OCI-LY7 (cell line): ENCODE data around the gene LIN7A. TPM values are rescaled to one million over a fixed set of nuclear protein-coding genes. Genes with fewer than 3 reads are reported as not detected.

Source experiments
- BruUV-seq: library from RNA; stranded (reverse); fragments of 400-500 nt; replicated peaks from 2 replicates; lab custom pipeline; 2021; lab: Mats Ljungman, UMichigan
- CTCF ChIA-PET: fragments of 300-600 bp; sonication (Branson Sonifier 250); formaldehyde crosslinking; loops from one replicate; lab custom pipeline; 2022; ENCODE audit warnings: antibody characterized with exemption; ENCODE audit not compliant: unreplicated experiment; lab: Charles Lee
- POLR2A ChIA-PET: fragments of 300-600 bp; sonication (Branson Sonifier 250); formaldehyde crosslinking; loops from one replicate; lab custom pipeline; 2022; ENCODE audit warnings: antibody characterized with exemption; lab: Charles Lee
- DNase-seq: peaks from one replicate; pipeline ENCODE4 v3.0.0-alpha.2; 2015; ENCODE audit warnings: low spot score
- H2AFZ ChIP-seq: fragments of 200-600 bp; sonication (generic), shearing (Covaris generic); 2 replicates; pipeline ENCODE4 v1.6.1; 2014; ENCODE audit warnings: mild to moderate bottlenecking, antibody characterized with exemption, low read length, moderate library complexity
- H3K27ac ChIP-seq: fragments of 200-600 bp; sonication (generic); 2 replicates; pipeline ENCODE4 v1.5.1; 2014; ENCODE audit warnings: mixed run types, low read depth, mild to moderate bottlenecking, moderate library complexity, low read length, inconsistent platforms; ENCODE audit not compliant: poor library complexity, severe bottlenecking
- H3K36me3 ChIP-seq: fragments of 200-600 bp; sonication (generic); 2 replicates; pipeline ENCODE4 v1.6.1; 2014; ENCODE audit warnings: mild to moderate bottlenecking, antibody characterized with exemption, low read length, moderate library complexity, mixed read lengths; ENCODE audit not compliant: insufficient read depth
- H3K4me1 ChIP-seq: fragments of 200-600 bp; sonication (generic); 2 replicates; pipeline ENCODE4 v1.5.1; 2014; ENCODE audit warnings: mild to moderate bottlenecking, low read length; ENCODE audit not compliant: insufficient read depth, poor library complexity, severe bottlenecking
- H3K4me2 ChIP-seq: fragments of 200-600 bp; sonication (generic); 2 replicates; pipeline ENCODE4 v1.6.1; 2014; ENCODE audit warnings: mild to moderate bottlenecking, low read length
- H3K4me3 ChIP-seq: fragments of 200-600 bp; sonication (generic); 2 replicates; pipeline ENCODE4 v1.5.1; 2014; ENCODE audit warnings: mild to moderate bottlenecking, low read depth, low read length; ENCODE audit not compliant: poor library complexity, severe bottlenecking
- H3K79me2 ChIP-seq: fragments of 200-600 bp; sonication (generic); 2 replicates; pipeline ENCODE4 v1.6.1; 2016; ENCODE audit warnings: low read depth, mild to moderate bottlenecking, low read length, moderate library complexity, mixed read lengths; ENCODE audit not compliant: insufficient read depth
- H3K9me2 ChIP-seq: fragments of 200-600 bp; sonication (generic); 2 replicates; pipeline ENCODE4 v1.6.1; 2016; ENCODE audit warnings: mild to moderate bottlenecking, low read length, mixed read lengths; ENCODE audit not compliant: insufficient read depth
- H3K9me3 ChIP-seq: fragments of 200-600 bp; sonication (generic); 2 replicates; pipeline ENCODE4 v1.6.1; 2014; ENCODE audit warnings: mild to moderate bottlenecking, mixed run types, low read length, mixed read lengths
- H4K20me1 ChIP-seq: fragments of 200-600 bp; sonication (generic); 2 replicates; pipeline ENCODE4 v1.6.1; 2014; ENCODE audit warnings: mild to moderate bottlenecking, antibody characterized with exemption, low read length, moderate library complexity, mixed read lengths; ENCODE audit not compliant: insufficient read depth
- EZH2phosphoT487 ChIP-seq: fragments of 200-600 bp; sonication (generic); IDR thresholded peaks from 2 replicates; pipeline ENCODE4 v1.6.1; 2018; ENCODE audit warnings: low read depth, borderline replicate concordance, mild to moderate bottlenecking, mixed run types, antibody characterized with exemption, low read length, moderate library complexity, mixed read lengths
- intact Hi-C: fragments of 100-400 bp; cut with micrococcal nuclease; formaldehyde crosslinking; loops from one replicate; pipeline ENCODE4 v1.10.0; 2022; ENCODE audit not compliant: unreplicated experiment
- total RNA-seq, 2 experiments: library from RNA; depleted of rRNA in 1 of 2; stranded (reverse); fragments of >200 nt in 1 of 2; shearing (Covaris generic) in 1 of 2; gene quantifications; 2 replicates each; pipeline ENCODE4 v1.2.3, GENCODE V29; 2014 to 2022
- TF ChIP-seq, protein P1 (sequence below): fragments of 200-600 bp; sonication (generic); conservative IDR thresholded peaks from 2 replicates; pipeline ENCODE4 v1.5.1; 2014; ENCODE audit warnings: mild to moderate bottlenecking, antibody characterized with exemption, low read length, moderate library complexity, mixed read lengths

Gene LIN7A
- total RNA-seq, 2 experiments from 2014 or later, result 0.61 TPM; not detected in 1

DNA sequence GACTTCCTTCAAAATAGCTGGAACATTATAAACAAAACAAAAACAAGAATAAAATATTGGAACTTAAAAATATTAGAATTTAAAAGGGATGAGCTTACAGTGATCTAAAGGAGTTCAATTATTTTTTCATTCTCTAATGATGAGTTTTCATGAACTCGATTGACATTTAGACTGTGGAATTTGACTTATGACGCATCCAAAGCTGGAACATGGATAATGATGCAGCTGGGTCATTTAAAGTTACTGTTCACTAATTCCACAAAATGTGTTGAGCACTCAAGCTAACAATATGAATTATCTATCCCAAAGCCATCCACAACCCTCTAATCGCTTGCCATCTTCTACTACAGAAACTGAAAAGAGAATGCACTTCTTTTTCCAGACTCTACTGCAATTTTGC, 42.5 kb downstream of the LIN7A start:
- no peaks in the 10 kb centered on the region for H3K79me2 ChIP-seq

DNA sequence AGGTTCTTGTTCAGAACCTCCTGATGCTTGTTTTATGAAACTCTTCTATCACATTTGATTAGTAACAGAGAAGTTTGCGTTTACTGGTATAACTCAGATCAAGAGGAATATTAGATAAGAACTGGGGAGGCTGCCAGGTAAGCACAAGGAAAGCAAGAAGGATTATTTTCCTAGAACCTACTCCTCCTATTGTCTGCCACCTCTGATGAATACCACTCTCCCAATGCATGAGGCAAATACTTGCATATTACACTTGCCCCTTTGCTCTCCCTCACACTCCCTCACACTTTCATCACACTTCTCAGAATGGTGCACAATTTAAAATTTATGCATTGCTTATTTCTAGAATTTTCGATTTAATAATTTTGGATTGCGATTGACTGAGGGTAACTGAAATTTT, 43.6 kb downstream of the LIN7A start:
- Histone ChIP-seq H3K4me3 (no peak overlapping the region), H3K9me3 (no peaks in the 10 kb centered on the region), H3K4me1 (no peaks in the 10 kb centered on the region), H2AFZ (no peak overlapping the region), H4K20me1 (no peaks in the 10 kb centered on the region), H3K27ac (no peak overlapping the region), H3K4me2 (no peak overlapping the region), H3K79me2 (no peaks in the 10 kb centered on the region), H3K36me3 (no peaks in the 10 kb centered on the region), H3K9me2 (no peaks in the 10 kb centered on the region)
- TF ChIP-seq EZH2phosphoT487, result no peak
- TF ChIP-seq, protein P1, sequence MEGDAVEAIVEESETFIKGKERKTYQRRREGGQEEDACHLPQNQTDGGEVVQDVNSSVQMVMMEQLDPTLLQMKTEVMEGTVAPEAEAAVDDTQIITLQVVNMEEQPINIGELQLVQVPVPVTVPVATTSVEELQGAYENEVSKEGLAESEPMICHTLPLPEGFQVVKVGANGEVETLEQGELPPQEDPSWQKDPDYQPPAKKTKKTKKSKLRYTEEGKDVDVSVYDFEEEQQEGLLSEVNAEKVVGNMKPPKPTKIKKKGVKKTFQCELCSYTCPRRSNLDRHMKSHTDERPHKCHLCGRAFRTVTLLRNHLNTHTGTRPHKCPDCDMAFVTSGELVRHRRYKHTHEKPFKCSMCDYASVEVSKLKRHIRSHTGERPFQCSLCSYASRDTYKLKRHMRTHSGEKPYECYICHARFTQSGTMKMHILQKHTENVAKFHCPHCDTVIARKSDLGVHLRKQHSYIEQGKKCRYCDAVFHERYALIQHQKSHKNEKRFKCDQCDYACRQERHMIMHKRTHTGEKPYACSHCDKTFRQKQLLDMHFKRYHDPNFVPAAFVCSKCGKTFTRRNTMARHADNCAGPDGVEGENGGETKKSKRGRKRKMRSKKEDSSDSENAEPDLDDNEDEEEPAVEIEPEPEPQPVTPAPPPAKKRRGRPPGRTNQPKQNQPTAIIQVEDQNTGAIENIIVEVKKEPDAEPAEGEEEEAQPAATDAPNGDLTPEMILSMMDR, result no peak
- ChIA-PET CTCF (no interaction called here), POLR2A (interaction anchor here (1.0 kb wide), 1 partner anchor 8 kb away, joined by 3 read pairs; no protein-coding TSS in a partner anchor)
- no TSS peak for BruUV-seq
- intact Hi-C loops, result no loop called here
- no peak for DNase-seq

More for the DNA sequence above, 42.5 kb downstream of the LIN7A start:
- intact Hi-C loops, result no loop called here
- DNase-seq, result no peak
- ChIA-PET CTCF (no interaction called here), POLR2A (interaction anchor here (1.0 to 1.4 kb wide), 2 partner anchors 10 kb away, joined by 3 to 7 read pairs; no protein-coding TSS in a partner anchor)
- Histone ChIP-seq H3K4me1 (no peaks in the 10 kb centered on the region), H3K4me3 (no peak overlapping the region), H3K27ac (no peak overlapping the region), H3K4me2 (no peak overlapping the region), H2AFZ (no peak overlapping the region), H4K20me1 (no peaks in the 10 kb centered on the region), H3K36me3 (no peaks in the 10 kb centered on the region), H3K9me3 (no peaks in the 10 kb centered on the region), H3K9me2 (no peaks in the 10 kb centered on the region)
- BruUV-seq, result no TSS peak
- TF ChIP-seq, protein P1, result no peak
- no peak for TF ChIP-seq EZH2phosphoT487

DNA sequence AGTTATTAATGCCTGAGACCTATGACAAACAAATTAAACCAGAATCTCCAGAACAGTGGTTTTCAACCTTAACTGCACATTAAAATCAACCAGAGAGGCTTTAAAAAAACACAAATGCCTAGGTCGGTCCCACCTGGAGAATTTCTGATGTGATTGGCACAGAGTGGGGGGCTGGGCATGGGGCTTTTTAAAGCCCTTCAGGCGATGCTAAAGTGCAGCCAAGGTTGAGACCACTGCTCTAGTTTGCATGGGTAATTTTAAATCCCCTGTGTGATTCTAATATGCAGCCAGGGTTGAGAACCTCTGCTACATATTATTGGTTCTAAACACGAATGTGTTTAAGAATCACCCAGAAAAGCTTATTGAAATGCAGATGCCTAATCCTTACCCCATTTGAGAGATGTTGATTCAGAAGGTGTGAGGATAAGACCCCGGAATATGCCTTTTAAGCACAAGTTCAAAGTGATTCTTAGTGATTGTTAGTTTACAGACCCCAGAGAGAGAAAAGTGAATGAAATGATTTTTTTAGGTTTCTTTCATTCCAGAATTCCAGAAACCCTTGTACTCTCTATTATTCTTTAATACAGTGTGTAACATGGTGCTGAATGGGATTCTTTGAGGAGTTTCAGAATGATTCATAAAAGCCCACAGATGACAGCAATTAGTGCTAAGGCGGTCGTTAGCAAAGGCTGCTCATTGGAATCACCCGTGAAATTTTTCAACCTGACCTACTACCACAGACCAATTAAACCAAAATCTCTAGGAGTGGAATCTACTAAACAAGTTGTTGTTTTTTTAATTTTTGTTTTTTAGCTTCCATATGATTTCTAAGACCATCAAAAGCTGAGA, 44.9 kb downstream of the LIN7A start:
- H2AFZ ChIP-seq, result no peak overlapping the region
- H3K4me1 ChIP-seq, result no peaks in the 10 kb centered on the region
- H3K36me3 ChIP-seq, result no peaks in the 10 kb centered on the region
- H3K9me3 ChIP-seq, result no peaks in the 10 kb centered on the region
- no peaks in the 10 kb centered on the region for H3K9me2 ChIP-seq
- TF ChIP-seq, protein P1, result no peak
- TF ChIP-seq EZH2phosphoT487, result no peak
- POLR2A ChIA-PET, result interaction anchor here (1.1 kb wide), 1 partner anchor 21 kb away, joined by 3 read pairs; no protein-coding TSS in a partner anchor
- no peaks in the 10 kb centered on the region for H3K79me2 ChIP-seq
- intact Hi-C loops, result no loop called here
- BruUV-seq, result no TSS peak
- no peak overlapping the region for H3K27ac ChIP-seq
- CTCF ChIA-PET, result no interaction called here
- DNase-seq, result no peak
- no peaks in the 10 kb centered on the region for H4K20me1 ChIP-seq
- H3K4me3 ChIP-seq, result no peak overlapping the region
- H3K4me2 ChIP-seq, result no peak overlapping the region
